Ramos (cell line): ENCODE data around the gene HARS1.
"Not testable (repeated sequence)": the region's sequence is repeated elsewhere in the genome, so short reads cannot be mapped to it uniquely, and the experiment has no call there.

Experiments used
- in situ Hi-C: fragments of 300-500 bp; cut with MboI; formaldehyde crosslinking; loops from one replicate; pipeline ENCODE4 v1.14.3; 2022; ENCODE audit warnings: low sequenced_read_pairs; ENCODE audit not compliant: unreplicated experiment

Gene HARS1

GRCh38 chr5:140690941-140691924 is at the start of gene HARS1, which contains the start of gene HARS2:
HARS1 (minus strand) TSS chr5:140691370; CDS start chr5:140691304, 66 bp downstream.
HARS2 (plus strand) TSS chr5:140691455; CDS start chr5:140691649, 194 bp downstream.
- in situ Hi-C loops, result no loop called here

GRCh38 chr5:140737486-140737885 is 46.3 kb upstream of the HARS1 start:
- in situ Hi-C loops, result no loop called here

GRCh38 chr5:140734354-140734753 is 43.2 kb upstream of the HARS1 start:
- in situ Hi-C loops, result no loop called here

GRCh38 chr5:140733098-140733497 is 41.9 kb upstream of the HARS1 start:
- in situ Hi-C loops, result no loop called here

GRCh38 chr5:140725799-140726471 is 34.8 kb upstream of the HARS1 start:
- in situ Hi-C loops, result no loop called here

- in situ Hi-C loops, result not testable (repeated sequence)
Measured at GRCh38 chr5:140721395-140721794, 30.2 kb upstream of the HARS1 start.

GRCh38 chr5:140720738-140721137 is 29.6 kb upstream of the HARS1 start:
- in situ Hi-C loops, result not testable (repeated sequence)

- in situ Hi-C loops, result loop anchor here (10.0 kb wide), 1 partner anchor 483 kb away; no protein-coding TSS in a partner anchor
Measured at GRCh38 chr5:140718266-140718592, 27.1 kb upstream of the HARS1 start.

- in situ Hi-C loops, result loop anchor here (10.0 kb wide), 1 partner anchor 481 kb away; no protein-coding TSS in a partner anchor
Measured at GRCh38 chr5:140716238-140716637, 25.1 kb upstream of the HARS1 start.

- in situ Hi-C loops, result loop anchor here (10.0 kb wide), 1 partner anchor 479 kb away; no protein-coding TSS in a partner anchor
Measured at GRCh38 chr5:140713562-140714094, 22.5 kb upstream of the HARS1 start.

- in situ Hi-C loops, result loop anchor here (10.0 kb wide), 1 partner anchor 477 kb away; no protein-coding TSS in a partner anchor
Measured at GRCh38 chr5:140711794-140712193, 20.6 kb upstream of the HARS1 start.

- in situ Hi-C loops, result loop anchor here (10.0 kb wide), 1 partner anchor 476 kb away; no protein-coding TSS in a partner anchor
Measured at GRCh38 chr5:140710899-140711552, 19.9 kb upstream of the HARS1 start.

- in situ Hi-C loops, result loop anchor here (5.0 kb wide), 1 partner anchor 341 kb away; no protein-coding TSS in a partner anchor
Measured at GRCh38 chr5:140708787-140709186, 17.6 kb upstream of the HARS1 start.

GRCh38 chr5:140707812-140708211 is 16.6 kb upstream of the HARS1 start:
- in situ Hi-C loops, result loop anchor here (5.0 kb wide), 1 partner anchor 341 kb away; no protein-coding TSS in a partner anchor

GRCh38 chr5:140700177-140701144 is 9.3 kb upstream of the HARS1 start, which contains the start of gene ZMAT2:
ZMAT2 (plus strand) TSS chr5:140700447; CDS start chr5:140700461, 14 bp downstream.
- in situ Hi-C loops, result no loop called here

GRCh38 chr5:140696891-140697492 is 5.8 kb upstream of the HARS1 start:
- in situ Hi-C loops, result no loop called here

- in situ Hi-C loops, result no loop called here
Measured at GRCh38 chr5:140694276-140694675, 3.1 kb upstream of the HARS1 start.

GRCh38 chr5:140690376-140690932 is 716 bp downstream of the HARS1 start:
- in situ Hi-C loops, result no loop called here
